NCI-H69 (cell line): ENCODE results near the gene ADAMTS17.
"Not testable (repeated sequence)": the region's sequence is repeated elsewhere in the genome, so short reads cannot be mapped to it uniquely, and the experiment has no call there.

Experiments used
- DNase-seq: peaks from one replicate; lab custom pipeline; 2025; lab: John Stamatoyannopoulos, UW

ADAMTS17 gene

DNA sequence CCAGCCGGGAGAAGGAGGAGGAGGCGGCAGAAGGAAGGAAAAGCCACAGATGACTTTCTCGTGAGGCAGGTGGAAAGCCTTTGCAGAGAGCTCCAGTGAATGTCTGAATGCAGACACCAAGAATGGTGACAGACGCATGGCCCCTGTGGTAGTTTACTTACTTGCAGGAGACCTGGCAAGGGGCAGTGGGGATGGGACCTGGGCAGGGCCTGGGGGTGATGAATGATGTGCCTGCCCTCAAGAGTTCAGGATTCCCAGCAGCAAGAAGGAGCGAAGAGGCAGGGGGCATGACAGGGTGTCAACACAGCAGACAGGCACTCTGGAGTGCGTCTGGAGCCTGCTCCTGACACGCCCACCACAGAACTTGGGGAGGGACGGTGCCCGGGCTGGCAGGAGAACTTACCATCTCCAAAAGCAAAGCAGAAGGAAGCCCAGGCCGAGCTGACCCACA is 348.1 kb downstream of the ADAMTS17 start:
- DNase-seq = no peak

DNA sequence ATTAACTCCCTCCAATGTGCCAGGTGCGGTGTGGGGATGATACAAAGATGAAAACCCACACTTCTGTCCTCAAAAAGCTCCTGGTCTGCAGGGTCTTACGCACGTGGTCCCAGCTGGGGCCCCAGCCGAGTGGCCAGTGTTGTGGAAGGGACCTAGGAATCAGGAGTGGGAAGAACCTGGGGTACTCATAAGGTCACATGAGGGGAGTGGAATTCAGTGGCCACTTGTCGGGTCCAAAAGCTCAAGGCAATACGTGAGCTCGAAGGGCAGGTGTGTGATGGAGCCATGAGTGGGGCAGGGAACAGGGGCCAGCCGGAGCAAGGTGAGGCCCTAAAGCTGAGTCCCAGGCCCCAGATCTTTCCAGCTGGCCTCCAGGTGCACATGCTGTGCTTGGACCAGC is 348.5 kb downstream of the ADAMTS17 start:
- DNase-seq = no peak

DNA sequence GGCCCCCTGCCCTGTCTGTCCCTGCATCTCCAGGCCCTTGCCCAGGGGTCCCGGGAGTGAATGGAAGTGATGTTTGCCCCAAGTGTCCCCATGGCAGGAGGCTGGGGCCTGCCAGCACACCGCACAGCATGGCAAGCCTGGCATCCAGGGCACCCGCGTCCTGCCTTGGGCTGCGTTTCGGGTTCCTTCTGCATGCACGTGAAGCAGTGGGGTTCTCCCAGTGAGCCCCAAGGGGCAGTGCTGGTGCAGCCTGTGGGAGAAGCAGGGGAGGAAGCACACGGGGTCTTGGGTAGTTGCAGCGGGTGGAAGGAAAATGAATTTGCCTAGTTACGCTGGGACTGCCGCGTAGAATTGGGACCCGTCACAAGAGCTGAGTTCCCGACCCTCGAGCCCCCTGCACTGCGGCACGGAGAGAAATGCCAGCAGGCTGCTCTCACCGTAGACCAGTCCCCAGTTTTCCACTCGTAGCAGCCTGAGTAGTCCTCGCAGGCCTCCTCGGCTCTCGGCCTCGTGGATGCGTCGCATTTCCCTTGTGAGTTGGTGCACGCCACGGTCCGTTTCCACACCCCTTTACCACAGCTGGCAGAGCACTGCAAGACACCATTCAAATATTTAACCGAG is 349.1 kb downstream of the ADAMTS17 start:
- no peak for DNase-seq

DNA sequence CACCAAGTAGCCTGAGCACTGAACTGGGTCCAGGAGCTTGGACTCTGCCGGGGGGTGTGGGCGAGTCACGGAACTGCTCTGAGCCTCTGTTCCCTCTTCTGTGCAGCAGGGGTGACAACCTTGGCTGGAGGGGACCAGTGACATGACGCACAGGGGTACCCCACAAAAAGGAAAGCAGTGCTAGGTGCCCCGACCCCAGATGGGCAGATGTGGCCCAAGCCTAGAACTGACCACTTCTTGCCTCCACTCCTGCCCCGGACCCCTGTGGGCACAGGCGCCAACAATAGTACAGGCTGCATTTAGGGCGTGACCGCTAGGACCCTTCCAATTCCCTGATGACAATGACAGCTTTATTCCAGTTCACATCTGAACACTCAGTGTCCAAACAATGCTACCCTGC is 352.7 kb downstream of the ADAMTS17 start:
- DNase-seq = no peak

DNA sequence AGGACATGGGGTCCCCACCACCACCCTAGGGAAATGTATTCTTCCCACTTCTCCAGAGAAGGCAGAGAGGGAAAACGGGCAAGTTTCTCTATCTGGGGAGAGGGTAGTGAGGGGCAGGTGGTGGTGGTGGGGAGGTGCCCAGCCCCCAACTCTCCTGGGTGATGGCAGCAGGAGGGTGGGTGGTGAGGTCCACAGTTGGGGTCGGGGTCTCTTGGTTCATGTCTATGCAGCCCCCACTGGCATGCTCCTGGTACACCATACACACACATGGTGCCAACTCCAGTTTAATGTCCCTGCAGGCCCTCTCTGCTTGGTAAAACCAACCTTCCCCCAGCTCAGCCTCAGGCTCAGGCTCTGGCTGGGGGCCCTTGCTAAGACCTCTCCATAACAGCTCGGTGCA is 354.1 kb downstream of the ADAMTS17 start:
- no peak for DNase-seq

DNA sequence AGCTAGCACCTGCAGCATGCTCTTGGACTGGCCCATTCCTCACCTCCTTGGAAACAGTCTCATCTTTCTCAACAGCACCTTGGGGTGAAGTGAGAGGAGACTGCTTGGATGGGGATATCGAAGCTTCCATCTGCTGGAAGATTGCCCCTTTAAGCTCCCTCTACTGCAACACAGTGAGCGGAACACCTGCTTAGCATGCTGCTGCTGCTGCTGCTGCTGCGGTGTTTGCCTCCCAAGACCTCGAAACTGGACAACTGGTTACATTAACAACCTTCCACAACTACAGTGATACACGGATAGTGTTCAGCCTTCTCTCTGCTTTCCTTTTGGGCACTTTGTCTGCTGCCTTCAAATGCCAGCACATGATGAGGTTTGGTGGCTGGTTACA is 354.7 kb downstream of the ADAMTS17 start:
- no peak for DNase-seq

DNA sequence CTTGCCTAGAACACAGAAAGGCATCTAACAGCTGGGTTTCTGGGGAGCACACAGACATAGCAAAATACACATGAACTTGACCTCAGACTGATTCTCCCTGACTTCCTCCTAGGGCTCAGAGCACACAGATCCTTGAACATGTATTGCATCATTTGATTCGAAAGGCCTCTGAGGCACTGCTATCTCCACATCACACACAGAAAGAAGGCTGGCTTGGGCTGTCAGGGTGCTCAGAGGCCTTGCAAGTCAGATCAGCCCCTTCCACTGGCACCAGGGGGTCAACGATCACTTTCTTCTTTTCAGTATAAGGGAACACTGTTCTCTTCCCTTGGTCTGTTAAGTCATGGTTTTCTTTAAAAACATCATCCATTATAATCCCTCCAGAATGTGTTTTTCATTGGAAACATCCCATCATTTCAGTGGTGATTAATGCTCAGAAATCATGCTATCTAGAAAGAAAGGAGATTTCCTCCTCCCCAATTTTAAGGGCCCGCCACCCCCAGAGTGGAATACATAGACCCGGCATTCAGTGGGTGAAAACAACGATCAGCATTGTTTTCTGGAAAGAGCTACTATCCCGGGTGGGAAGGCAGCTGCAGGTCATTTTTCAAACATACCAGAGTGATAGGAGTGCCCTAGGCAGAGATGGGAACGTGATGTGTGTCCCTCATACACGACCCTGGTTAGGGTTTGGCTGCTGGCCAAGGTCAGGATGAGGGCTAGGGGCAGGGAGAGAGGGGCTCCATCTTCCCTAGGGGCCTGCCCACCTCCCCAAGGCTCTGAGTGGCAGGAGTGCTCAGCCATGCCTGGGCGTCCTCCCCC is 355.3 kb downstream of the ADAMTS17 start:
- no peak for DNase-seq

DNA sequence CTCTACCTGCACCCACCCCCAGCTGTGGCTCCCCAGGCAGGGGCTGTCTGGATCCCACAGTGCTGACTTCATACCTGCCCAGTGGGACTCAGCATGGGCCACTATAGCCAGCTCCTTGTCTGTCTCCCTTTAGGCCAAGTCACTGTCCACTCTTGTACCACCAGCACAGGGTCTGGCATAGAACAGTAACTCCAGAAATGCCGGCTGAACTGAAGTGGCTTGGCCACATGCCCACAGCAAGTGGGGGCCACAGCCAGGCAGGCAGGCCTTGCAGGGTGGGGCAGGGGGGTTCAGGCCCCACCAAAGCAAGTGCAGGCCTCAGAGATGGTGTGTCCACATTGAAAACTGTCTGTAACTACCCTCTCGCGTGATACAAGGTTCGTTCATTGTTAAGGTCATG is 355.9 kb downstream of the ADAMTS17 start:
- no peak for DNase-seq

DNA sequence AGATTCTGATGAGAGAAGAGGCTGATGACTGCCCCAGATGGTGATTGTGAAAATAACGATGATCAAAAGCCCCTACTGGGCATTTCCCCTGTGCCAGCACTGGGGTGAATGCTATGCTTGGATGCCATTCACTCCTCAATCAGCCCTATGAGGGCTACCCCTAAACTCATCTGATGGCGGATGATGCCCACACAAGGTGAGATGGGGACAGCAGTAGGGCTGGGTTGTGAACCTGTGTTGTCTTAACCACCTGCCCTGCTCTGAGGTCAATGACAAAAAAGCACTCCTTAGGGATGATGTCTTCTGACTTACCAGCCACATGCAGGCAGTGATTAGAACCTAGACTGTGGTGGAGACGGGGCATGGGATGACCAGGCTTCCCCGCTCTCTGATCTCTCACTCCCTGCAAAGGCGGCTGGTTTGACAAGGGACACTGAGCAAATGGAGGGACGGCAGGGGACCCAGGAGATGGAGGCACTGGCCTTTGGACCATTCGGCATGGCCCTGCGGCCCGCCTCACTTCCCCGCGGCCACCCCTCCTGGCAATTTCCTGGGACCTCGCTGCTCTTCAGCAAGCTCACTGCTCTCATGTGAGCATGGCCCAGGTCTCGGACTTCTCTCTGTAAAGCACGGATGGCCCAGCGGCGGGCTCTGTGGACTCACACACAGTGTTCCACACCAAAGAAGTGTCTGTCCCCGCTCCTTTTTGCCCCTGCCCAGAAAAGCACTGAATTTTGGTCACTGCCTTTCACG is 357.1 kb downstream of the ADAMTS17 start:
- no peak for DNase-seq

DNA sequence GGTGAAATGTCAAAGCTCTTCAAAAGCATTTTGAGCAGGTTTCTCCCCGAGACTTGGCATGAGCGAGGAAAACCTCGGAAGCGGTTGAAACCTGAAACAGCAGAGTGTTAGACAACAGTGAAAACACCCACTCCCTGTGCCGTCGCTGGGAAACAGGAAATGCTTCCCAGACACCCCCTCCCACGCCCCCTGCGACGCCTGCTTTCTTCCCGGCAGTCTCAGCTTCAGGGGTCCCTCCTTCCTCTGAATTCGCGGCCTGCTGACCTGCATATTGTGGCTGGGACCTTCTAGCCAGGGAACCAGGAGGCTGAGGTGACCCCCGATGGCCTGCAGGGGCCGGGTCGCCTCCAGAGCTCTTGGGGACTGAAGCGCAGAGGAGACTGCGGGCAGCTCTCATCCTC is 357.9 kb downstream of the ADAMTS17 start:
- DNase-seq = no peak

DNA sequence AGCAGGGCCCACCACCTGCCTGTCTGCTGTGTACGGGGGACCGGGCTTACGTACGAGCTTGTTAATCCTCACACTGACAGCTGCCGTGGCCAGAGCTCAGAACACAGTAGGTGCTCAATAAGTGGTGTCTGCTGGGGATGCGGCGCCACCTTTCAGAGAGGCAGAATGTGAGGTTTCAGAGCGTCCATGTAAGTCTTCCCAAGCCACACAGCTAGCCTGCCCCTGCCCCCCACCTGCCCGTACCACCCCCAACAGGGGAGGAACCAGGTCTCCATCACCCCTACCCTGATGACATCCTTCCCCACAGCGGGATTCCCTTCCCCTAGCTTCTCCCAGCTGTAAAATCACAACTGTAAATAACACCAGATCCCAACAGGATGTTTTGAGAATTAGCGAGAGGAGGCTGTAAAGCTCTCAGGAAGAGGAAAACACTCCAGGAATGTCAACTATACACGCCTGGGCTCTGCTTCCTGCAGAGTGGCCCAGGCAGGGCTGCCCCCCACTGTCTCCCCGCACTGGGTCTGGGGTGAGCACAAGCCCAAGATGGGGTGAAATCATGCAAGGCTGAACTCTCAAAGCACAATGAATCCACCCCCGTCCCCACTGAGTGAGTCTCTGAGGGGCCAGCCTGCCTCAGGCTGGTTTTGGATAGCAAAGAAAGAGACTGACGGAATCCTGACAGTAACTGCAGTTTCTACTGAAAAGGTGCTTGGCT is 358.4 kb downstream of the ADAMTS17 start:
- no peak for DNase-seq

DNA sequence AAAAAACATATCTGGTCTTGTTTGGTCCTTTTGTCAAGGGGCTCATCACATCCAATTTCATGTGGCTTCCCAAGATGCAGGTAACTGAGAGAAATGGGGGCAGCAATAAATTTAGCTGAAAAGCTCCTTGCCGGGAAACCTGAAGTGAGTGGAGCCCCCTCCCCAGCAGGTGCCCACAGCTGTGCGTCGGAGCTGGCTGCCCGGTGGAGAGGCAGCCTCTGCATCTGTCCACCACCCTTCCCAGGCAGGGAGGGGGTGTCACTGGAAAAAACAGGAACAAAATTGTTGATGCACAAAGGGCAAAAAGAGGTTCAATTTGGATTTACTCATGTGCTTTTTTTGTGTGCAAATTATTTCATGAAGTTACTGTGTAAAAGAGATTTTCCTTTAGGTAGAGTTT is 359.1 kb downstream of the ADAMTS17 start:
- DNase-seq = no peak

DNA sequence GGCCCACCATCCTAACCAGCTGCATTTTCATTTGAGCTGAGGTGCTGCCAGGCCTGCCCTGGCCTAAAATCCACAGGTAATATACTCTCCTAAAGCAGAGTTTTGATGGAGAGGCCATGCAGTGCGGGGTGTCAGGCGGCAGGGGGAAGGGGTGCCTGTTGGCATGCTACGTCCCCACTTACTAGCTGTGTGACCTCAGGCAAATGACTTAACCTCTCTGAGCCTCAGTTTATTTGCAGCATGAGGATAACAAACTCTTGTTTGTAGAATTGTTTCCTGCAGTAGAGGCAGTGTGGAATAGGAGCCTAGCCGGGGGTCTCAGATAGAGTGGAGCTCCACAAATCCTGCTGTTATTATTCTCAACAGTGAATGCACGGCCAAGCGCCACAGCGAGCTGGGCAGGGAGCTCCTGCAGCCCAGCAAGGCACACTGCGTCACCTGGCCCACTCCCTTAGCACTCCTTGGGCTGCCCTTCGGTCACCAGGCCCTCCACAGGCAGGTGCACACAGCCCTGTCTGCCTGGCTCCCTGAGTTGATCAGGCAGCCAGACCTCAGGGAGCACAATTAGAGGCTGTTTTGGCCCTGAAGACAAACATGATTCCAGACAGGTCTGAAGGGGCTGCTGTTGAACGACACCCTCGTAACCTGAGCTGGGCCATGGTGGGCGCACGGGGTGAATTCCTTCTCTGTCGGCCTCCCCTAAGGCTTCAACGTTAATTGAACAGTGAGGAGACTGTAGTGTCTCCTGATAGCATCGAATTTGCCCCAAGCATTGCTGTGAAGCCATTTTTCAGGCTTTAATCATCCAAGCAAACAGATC is 359.7 kb downstream of the ADAMTS17 start:
- no peak for DNase-seq

DNA sequence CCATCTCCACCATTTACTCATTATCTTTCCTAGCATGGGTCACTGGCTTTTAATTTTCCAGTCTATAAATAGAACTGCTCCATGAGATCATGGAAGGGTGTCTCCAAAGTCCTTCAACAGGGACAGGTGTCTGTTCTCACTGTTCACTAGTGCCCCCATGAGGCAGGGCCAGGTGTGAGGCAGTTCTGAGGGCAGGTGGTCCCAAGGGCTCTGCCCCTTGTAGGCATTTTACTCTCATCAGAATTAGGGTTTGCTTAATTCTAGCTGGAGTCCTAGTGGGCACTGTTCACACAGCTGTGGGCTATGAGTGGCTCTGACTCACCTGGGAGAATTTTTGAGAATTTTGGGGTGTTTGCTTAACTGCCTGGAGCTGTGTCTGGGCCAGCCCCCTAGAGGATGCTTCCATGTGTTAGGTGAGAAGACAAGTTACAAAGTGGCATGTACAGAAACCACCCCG is 360.6 kb downstream of the ADAMTS17 start:
- no peak for DNase-seq

DNA sequence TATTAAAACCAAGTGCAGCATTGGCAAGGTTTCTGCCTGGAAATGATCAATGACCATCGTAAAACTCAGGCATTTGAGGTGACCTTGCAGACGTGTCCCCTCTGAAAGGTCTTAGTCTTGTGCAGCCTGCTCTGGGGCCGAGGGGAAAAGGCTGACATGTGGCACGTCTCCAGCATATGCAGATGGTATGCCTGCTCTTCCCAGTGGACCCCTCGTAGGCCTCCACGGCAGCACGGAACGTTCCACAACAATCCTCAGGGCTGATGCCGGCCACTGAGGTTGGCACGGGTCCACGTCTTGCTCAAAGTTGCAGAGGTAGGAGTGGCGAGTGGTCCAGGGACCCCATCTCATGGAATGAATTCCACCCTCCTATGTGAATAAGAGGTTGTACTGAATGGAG is 361.0 kb downstream of the ADAMTS17 start:
- no peak for DNase-seq

DNA sequence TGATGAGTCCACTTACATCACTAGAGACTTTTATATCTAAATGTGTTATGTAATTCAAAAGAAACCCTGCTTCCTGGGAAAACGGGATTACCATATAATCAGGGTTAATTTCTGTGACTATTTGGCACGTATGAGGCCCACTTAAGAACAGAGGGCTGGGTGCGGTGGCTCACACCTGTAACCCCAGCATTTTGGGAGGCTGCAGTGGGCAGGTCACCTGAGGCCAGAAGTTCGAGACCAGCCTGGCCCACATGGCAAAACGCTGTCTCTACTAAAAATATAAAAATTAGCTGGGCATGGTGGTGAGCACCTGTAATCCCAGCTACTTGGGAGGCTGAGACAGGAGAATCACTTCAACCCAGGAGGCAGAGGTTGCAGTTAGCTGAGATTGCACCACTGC is 361.9 kb downstream of the ADAMTS17 start:
- DNase-seq = not testable (repeated sequence)

DNA sequence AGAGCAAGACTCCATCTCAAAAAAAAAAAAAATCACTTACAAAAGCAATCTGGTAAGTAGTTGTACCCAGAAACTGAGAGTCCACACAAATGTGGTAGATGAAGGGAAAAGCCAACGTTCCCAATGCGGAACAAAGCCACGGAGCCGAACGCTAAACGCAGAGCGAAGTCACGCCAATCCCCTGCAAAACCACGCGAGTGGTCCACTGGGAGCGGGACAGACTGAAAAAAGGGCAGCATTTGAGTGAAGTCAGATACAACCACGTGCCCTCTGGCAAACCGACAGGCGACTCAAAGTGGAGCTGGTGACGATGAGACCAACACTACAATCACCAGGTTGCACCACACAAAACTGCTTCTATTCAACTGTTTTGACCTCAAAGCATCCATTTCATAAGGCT is 362.4 kb downstream of the ADAMTS17 start:
- DNase-seq = no peak

DNA sequence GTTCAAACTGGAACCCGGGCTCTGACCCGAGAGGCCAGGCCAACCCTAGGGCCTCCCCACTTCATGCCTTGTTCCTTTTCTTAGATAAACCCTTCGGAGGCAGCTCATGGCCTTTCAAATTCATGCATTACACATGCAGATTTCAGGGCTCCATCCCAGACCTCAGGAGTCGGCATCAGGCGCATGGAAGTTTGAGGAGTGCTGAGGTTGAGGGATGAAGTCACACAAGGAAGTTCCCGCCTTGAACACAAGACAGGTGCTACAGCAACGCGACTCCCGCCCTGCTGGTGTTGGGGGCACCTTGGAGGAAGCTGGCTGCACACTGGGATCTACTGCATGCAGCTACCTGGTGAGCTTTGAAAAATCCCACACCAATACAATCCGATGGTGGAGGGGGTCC is 363.3 kb downstream of the ADAMTS17 start:
- DNase-seq = no peak

DNA sequence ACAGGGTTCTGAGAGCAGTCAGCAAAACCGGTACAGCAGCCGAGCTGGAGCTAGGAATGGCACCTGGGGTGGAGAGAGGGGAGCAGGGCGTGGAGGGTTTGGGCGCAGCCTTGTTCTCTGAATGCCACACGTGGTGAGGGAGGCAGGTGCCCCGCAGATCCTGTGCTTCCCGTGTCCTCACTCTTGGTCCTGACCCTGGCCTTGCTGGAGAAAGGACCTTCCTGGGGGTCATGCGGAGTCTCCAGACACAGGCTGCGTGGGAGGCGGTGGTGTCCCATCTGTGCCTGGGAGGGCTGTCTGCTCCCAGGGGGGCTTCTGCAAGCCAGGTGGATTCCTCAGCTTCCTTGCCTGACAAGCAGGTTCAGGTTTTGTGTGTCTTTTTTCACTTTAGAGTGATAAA is 363.8 kb downstream of the ADAMTS17 start:
- no peak for DNase-seq

DNA sequence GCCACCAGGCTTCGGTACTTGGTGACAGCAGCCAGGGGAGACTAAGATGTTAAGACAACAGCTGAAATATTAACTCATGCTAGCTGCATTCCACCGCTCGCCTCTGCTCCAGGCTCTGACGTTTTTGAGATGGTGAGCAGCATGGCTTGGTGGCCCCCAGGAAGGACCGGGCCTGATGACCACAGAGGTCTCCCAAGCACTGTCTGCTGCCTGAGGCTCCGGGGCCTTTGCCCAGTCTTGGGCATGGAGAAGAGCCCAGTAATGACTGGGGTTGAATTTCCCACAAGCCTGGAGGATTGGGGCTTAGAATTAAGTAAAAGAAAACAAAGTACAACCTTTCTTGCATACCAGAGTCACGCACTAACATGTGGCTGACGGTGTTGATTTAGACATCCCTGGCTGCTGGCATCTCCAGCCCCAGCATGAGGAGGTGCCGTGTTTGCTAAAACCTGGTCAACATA is 364.9 kb downstream of the ADAMTS17 start:
- no peak for DNase-seq

DNA sequence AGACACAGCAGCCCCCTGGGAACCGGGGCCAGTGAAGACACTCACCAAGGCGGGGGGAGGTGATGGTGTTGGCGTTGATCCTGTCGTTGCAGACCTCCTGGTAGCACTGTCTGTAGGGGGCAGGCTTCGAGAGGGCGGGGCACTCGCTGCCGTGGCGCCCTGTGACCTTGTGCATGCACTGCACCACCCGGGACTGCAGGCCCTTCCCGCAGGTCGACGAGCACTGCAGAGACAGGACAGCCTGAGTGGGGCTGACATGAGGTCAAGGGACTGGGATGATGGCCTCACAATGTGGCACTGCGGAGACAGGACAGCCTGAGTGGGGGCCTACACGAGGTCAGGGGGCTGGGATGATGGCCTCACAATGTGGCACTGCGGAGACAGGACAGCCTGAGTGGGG is 365.8 kb downstream of the ADAMTS17 start:
- no peak for DNase-seq
